AG04450 (cell line): ENCODE results near the gene PLXNA4. TPM values are rescaled to one million over a fixed set of nuclear protein-coding genes. Genes with fewer than 3 reads are reported as not detected.
"Not testable (repeated sequence)": the region's sequence is repeated elsewhere in the genome, so short reads cannot be mapped to it uniquely, and the experiment has no call there.

Source experiments
- CTCF ChIA-PET: fragments of 300-600, 350-600 bp; formaldehyde crosslinking; extraction: SDS; loops from one replicate; lab custom pipeline; 2022; ENCODE audit warnings: antibody characterized with exemption, inconsistent platforms; lab: Charles Lee
- POLR2A ChIA-PET: fragments of 350-600 bp; formaldehyde crosslinking; extraction: SDS; loops from one replicate; lab custom pipeline; 2021; ENCODE audit warnings: antibody characterized with exemption, inconsistent platforms; lab: Yijun Ruan, JAX
- DNase-seq: peaks from one replicate; pipeline ENCODE4 v3.0.0-alpha.2; 2011; ENCODE audit warnings: low read depth, low spot score
- H3K27ac ChIP-seq: one replicate; pipeline ENCODE4 v1.5.1; 2012; ENCODE audit warnings: low read depth, low read length, control low read depth
- H3K27me3 ChIP-seq: one replicate; pipeline ENCODE4 v1.6.0; 2012; ENCODE audit warnings: low read length; ENCODE audit not compliant: control insufficient read depth, insufficient read depth
- H3K4me3 ChIP-seq: 2 replicates; pipeline ENCODE4 v1.5.1; 2011; ENCODE audit warnings: mild to moderate bottlenecking, low read depth, low read length, control low read depth
- H3K9me3 ChIP-seq: 2 replicates; pipeline ENCODE4 v1.5.1; 2012; ENCODE audit warnings: low read length; ENCODE audit not compliant: control insufficient read depth, insufficient read depth
- CTCF ChIP-seq: IDR thresholded peaks from 2 replicates; pipeline ENCODE4 v1.5.1; 2011; ENCODE audit warnings: low read depth, low read length, control low read depth, inconsistent platforms
- polyA plus RNA-seq: library from polyadenylated mRNA; depleted of rRNA; stranded (reverse); fragments of >200 nt; gene quantifications from 2 replicates; pipeline ENCODE4 v1.2.3, GENCODE V29; 2011

Gene PLXNA4
- polyA plus RNA-seq, 1 experiment = 0.05 TPM

DNA sequence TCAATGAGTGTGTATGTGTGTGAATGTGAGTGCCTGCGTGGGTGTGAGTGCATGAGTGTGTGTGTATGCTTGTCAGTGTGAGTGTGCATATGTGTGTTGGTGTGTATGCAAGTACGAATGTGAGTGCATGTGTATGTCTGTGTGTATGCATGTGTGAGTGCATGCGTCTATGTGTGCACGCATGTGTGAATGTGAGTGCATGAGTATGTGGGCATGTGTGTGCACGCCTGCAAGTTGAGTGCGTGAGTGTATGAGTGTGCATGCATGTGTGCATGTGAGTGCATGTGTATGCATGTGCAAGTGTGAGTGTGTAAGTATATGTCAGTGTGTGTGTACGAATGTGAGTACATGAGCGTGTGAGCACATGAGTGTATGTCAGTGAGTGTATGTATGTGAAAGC lies 399.6 kb downstream of the PLXNA4 start:
- no peak for DNase-seq
- H3K4me3 ChIP-seq = no peak overlapping the region
- ChIA-PET POLR2A (no interaction called here), CTCF (no interaction called here)
- no peak overlapping the region for H3K27ac ChIP-seq
- TF ChIP-seq CTCF = no peak
- H3K27me3 ChIP-seq = no peaks in the 10 kb centered on the region
- H3K9me3 ChIP-seq = no peaks in the 10 kb centered on the region; the same call in 1 of the 2 replicates

GRCh38 chr7:132171130-132171576 lies 405.1 kb downstream of the PLXNA4 start:
- POLR2A ChIA-PET = no interaction called here
- no peak overlapping the region for H3K4me3 ChIP-seq
- no peaks in the 10 kb centered on the region for H3K27me3 ChIP-seq
- H3K9me3 ChIP-seq = no peaks in the 10 kb centered on the region
- no peak for TF ChIP-seq CTCF
- no peak for DNase-seq
- H3K27ac ChIP-seq = no peak overlapping the region
- CTCF ChIA-PET = no interaction called here

GRCh38 chr7:132169730-132170129 lies 406.5 kb downstream of the PLXNA4 start:
- Histone ChIP-seq H3K27me3 (no peaks in the 10 kb centered on the region), H3K4me3 (no peak overlapping the region), H3K27ac (no peak overlapping the region), H3K9me3 (no peaks in the 10 kb centered on the region)
- CTCF ChIA-PET = no interaction called here
- no peak for DNase-seq
- POLR2A ChIA-PET = no interaction called here
- TF ChIP-seq CTCF = no peak

DNA sequence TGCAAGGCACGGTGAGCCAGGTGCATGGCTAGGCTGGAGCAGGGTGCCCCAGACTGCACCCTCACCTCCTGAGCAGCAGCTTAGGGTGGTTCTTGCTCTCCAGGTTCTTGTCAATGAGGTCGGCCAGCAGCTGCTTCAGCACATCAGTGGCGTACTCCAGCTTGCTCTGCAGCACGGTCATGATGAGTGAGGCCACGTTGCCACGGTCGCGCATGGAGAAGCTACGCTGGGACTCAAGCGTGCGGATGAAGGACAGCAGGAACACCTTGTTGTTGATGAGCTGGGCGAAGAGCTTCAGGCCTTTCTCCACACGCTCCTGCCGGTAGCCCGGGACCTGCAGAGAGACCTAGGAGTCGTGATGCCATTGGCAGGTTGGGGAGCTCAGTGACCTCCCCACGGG lies 408.0 kb downstream of the PLXNA4 start:
- Histone ChIP-seq H3K27ac (no peak overlapping the region), H3K27me3 (no peaks in the 10 kb centered on the region), H3K4me3 (no peak overlapping the region), H3K9me3 (no peaks in the 10 kb centered on the region)
- no peak for TF ChIP-seq CTCF
- CTCF ChIA-PET = interaction anchor here (0.7 kb wide), 1 partner anchor 223 kb away, joined by 3 read pairs; no protein-coding TSS in a partner anchor
- POLR2A ChIA-PET = no interaction called here
- DNase-seq = no peak

DNA sequence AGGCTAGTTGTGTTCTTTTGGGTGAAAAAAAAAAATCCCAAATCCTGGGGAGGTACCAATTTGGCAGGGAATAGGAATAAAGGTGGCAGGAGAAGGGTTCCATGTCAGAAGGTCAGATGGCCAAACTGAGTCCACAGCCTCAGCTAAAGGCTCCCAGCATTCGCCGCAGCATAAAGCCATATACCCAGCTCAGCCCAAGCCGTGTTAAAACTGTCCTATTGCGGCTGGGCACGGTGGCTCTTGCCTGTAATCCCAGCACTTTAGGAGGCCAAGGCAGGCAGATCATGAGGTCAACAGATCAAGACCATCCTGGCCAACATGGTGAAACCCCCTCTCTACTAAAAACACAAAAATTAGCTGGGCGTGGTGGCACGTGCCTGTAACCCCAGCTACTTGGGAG lies 410.6 kb downstream of the PLXNA4 start:
- H3K27me3 ChIP-seq, H3K4me3 ChIP-seq, H3K9me3 ChIP-seq, POLR2A ChIA-PET, H3K27ac ChIP-seq, DNase-seq: not testable (repeated sequence)
- CTCF ChIA-PET = interaction anchor here (0.8 kb wide), 1 partner anchor 161 kb away, joined by 3 read pairs; no protein-coding TSS in a partner anchor
